GM12801 (cell line): Measurements from ENCODE around the gene TBC1D23.

Experiments
- CTCF ChIP-seq: IDR thresholded peaks from one replicate; pipeline ENCODE4 v1.5.1; 2011; ENCODE audit warnings: control low read depth; ENCODE audit not compliant: insufficient read length; ENCODE audit errors: extremely low read depth

The TBC1D23 gene

DNA sequence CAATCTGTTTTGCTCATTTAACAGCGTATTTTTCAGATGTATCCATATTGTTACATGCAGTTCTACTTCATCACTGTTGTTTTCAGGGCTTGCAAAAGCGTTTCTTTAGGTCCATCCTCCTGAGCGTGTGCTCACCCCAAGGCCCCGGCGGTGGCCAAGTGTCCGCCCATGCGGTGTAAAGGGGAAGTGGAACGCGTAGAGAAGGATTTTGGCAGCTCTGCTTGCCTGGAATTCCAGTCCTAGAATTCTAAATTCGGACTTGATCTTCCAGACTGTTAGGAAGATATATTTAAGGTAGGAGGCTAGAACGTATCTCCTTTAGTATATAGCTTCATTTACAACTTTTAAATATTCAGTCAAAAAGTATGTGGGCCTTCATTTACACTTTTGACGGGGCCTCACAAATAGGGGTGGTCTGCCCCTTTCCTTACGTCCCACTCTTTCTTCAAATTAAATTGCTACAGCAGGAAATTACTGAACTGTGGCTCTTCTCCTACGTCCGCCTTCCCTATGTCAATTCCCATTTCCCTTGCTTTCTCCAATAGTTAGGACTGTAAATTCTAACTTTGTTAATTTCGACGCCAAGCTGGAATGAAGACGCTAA, 609 bp upstream of the TBC1D23 start:
- no peak for TF ChIP-seq CTCF

GRCh38 chr3:100261485-100261903, 702 bp downstream of the TBC1D23 start:
- no peak for TF ChIP-seq CTCF

DNA sequence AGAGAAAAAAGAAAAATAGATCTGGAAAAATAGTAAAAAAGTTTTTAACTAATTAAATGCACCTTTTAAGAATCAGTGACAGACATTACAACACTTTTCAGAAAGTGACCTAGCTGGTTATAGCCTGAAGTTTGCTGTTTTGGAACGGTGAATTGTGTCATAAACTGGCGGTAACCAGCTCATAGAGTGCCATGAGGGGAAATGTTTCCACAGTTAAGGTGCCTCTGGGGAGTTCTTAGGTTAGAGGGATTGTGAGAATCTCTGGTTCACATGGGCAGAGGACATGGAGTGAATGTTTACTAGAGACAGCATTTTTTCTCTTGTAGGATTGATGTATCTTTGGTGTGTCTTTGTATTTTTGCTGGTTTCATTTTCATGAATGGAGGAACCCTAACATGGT, 2.8 kb downstream of the TBC1D23 start:
- no peak for TF ChIP-seq CTCF

DNA sequence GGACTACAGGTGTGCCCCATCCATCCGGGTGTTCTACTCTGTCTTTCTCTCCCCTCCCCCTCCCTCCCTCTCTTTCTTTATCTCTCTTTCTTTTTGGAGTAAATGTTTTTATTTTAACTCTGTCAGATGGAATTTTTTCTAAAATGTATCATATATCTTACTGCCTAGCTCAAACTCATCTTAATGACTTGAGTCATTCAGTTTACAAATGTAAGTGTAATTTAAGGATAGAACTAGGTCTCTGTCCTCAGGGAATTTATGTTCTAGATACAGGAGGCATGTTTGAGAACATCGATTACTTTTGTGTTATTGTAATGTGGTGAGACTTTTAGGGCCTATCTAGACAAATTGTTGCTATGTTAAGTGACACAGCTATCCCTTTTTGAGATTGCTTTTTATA, 3.5 kb downstream of the TBC1D23 start:
- TF ChIP-seq CTCF = no peak

DNA sequence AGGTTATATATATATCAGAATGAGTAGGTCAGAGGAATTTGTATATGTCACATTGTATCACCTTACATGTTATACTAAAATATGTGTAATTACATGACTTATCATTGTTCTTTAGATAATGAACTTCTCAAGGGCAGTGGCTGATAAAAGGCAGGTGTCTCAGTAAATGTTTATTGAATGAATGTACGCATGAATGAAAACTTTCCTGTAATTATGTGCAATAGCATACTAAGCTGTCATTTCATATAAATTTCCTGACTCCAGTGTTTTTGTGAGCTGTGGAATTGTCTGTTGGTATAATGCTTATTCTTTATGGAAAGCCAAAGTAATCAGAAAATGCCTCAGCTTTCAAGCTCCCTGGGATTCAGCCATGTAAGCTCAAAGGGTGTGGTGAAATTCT, 4.2 kb downstream of the TBC1D23 start:
- no peak for TF ChIP-seq CTCF

GRCh38 chr3:100266531-100266930, 5.7 kb downstream of the TBC1D23 start:
- TF ChIP-seq CTCF = no peak

DNA sequence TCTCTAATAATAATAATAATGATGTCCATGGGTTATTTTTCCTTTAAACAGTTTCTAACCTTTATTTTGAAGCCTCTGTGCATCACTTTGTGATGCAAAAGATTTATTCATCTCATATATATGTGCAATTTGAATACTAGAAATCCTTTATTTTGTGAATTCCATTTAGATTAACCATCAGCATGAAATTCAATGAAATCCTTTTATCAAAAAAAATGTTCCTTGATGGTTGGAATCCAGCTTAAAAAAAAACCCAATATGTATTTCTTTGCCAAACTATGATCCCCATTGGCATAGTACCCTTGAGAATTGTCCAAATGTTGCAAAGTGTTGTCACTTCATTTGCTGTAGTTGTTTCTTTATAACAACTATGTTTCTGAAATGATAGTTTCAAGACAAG, 7.4 kb downstream of the TBC1D23 start:
- TF ChIP-seq CTCF = no peak

GRCh38 chr3:100269001-100269400, 8.2 kb downstream of the TBC1D23 start:
- TF ChIP-seq CTCF = no peak
